Stomach (tissue), 9 donors: ENCODE measurements around the gene PARK7. TPM values are rescaled to one million over a fixed set of nuclear protein-coding genes. Genes with fewer than 3 reads are reported as not detected.

Experiments
- DNase-seq, 2 donors: peaks; one replicate each; pipeline versions ENCODE4 v3.0.0 to v3.0.0-alpha.2; 2013 to 2019
- H3K27ac ChIP-seq, 5 donors: fragments of 200-600 bp in 4 of 5; sonication (generic) in 4 of 5; one replicate each; pipeline ENCODE4 v1.5.1; 2013 to 2019; ENCODE audit warnings: mild to moderate bottlenecking in 1 of 5, moderate library complexity in 1 of 5
- H3K27me3 ChIP-seq, 3 donors: fragments of 200-600 bp; sonication (generic); one replicate each; pipeline ENCODE4 v1.5.1; 2017 to 2019; ENCODE audit warnings: mixed run types in 1 of 3
- H3K36me3 ChIP-seq, 4 donors: fragments of 200-600 bp; sonication (generic); 1 replicate in 3 of 4; 2 replicates in 1 of 4; pipeline ENCODE4 v1.5.1; 2016 to 2019
- H3K4me1 ChIP-seq, 4 donors: fragments of 200-600 bp; sonication (generic); one replicate each; pipeline ENCODE4 v1.5.1; 2016 to 2019
- H3K4me3 ChIP-seq, 4 donors: fragments of 200-600 bp; sonication (generic) in 3 of 4; one replicate each; pipeline ENCODE4 v1.5.1; 2016 to 2019; ENCODE audit warnings: mild to moderate bottlenecking in 1 of 4
- H3K9me3 ChIP-seq, 4 donors: fragments of 200-600 bp; sonication (generic); one replicate each; pipeline ENCODE4 v1.5.1; 2016 to 2019
- CTCF ChIP-seq, 7 experiments: fragments of 450-650 bp in 4 of 7; fragments of 200-600 bp in 3 of 7; sonication (generic) in 3 of 7; IDR thresholded peaks; one replicate each; pipeline ENCODE4 v1.5.1; 2016 to 2019; ENCODE audit warnings: antibody characterized with exemption in 7 of 7, control low read depth in 2 of 7, mild to moderate bottlenecking in 1 of 7
- EP300 ChIP-seq: sonication (generic); formaldehyde crosslinking; IDR thresholded peaks from one replicate; pipeline ENCODE4 v1.6.1; 2017; ENCODE audit warnings: antibody characterized with exemption
- POLR2A ChIP-seq, 4 donors: fragments of 450-650 bp; IDR thresholded peaks; one replicate each; pipeline ENCODE4 v1.6.1; 2016; ENCODE audit warnings: antibody characterized with exemption in 4 of 4, control low read depth in 2 of 4, mild to moderate bottlenecking in 1 of 4, moderate library complexity in 1 of 4
- POLR2AphosphoS5 ChIP-seq, 3 donors: sonication (generic); formaldehyde crosslinking; IDR thresholded peaks; one replicate each; pipeline ENCODE4 v1.6.1; 2016; ENCODE audit warnings: antibody characterized with exemption in 3 of 3
- whole genome bisulfite sequencing, 5 donors: extraction: QIAGEN DNeasy Blood & Tissue Kit in 3 of 5; methylation state at CpG; one replicate each; pipeline versions ENCODE4 v1.1.5 to v1.1.7; 2013 to 2018; 5-methylcytosine and 5-hydroxymethylcytosine counted together
- intact Hi-C: fragments of 100-400 bp; cut with DNase I; formaldehyde crosslinking; loops from one replicate; pipeline ENCODE4 v1.15.1; 2023; ENCODE audit warnings: low total_unique reads
- polyA plus RNA-seq, 3 donors: library from polyadenylated mRNA; stranded (reverse); fragments of 200-250 nt; gene quantifications; one replicate each; pipeline ENCODE4 v1.2.3, GENCODE V29; 2013
- total RNA-seq, 5 donors: library from RNA; depleted of rRNA; stranded (reverse); fragments of >200 nt; gene quantifications; one replicate each; pipeline versions ENCODE4 v1.1.0 to v1.2.3, GENCODE V29; 2014 to 2016
- donor health status: healthy with polysubstance abuse.
- donor health status: Bipolar disorder and iron deficiency.
- donor health status: healthy.

PARK7 gene
- total and polyA plus RNA-seq, 8 donors = 41.4 to 350 (median 142) TPM

- TF ChIP-seq POLR2AphosphoS5 (IDR thresholded peaks at IDR 0.05) (no peak), CTCF (IDR thresholded peaks at IDR 0.05) (no peak), EP300 (no peak), POLR2A (IDR thresholded peaks at IDR 0.05) (no peak)
These were observed 53.0 kb downstream of the PARK7 start for GRCh38 chr1:8014381-8014988.

GRCh38 chr1:8015036-8015808, 53.7 kb downstream of the PARK7 start:
- intact Hi-C loops = no loop called here
- DNase-seq = peak in 1 of 2 donors; percentile 90
- H3K36me3 ChIP-seq = peaks cover 35 to 51% (median 44%) of the 10 kb centered on the region in 4 donors
- H3K9me3 ChIP-seq = no peaks in the 10 kb centered on the region
- peak overlapping the region; percentile 55 to 98 (median 72) for H3K27ac ChIP-seq
- WGBS, 5 donors = 15 to 22% (median 20%) methylated on average over 8 of the region's 8 CpGs
- TF ChIP-seq CTCF (IDR thresholded peaks at IDR 0.05) = peak in 4 of 7 experiments; percentile 31 to 65 (median 52)
- peak; percentile 16 to 68 (median 42) for TF ChIP-seq POLR2AphosphoS5 (IDR thresholded peaks at IDR 0.05)
- TF ChIP-seq POLR2A (IDR thresholded peaks at IDR 0.05) = no peak
- peaks cover 45 to 87% (median 61%) of the 10 kb centered on the region in 4 donors for H3K4me1 ChIP-seq
- peak overlapping the region in 1 of 4 donors; percentile 26 for H3K4me3 ChIP-seq
- no peaks in the 10 kb centered on the region for H3K27me3 ChIP-seq

More at GRCh38 chr1:8014381-8014988, 53.0 kb downstream of the PARK7 start:
- Histone ChIP-seq H3K4me3 (no peak overlapping the region), H3K36me3 (peaks cover 35 to 58% (median 52%) of the 10 kb centered on the region in 4 donors), H3K9me3 (no peaks in the 10 kb centered on the region), H3K27me3 (no peaks in the 10 kb centered on the region), H3K4me1 (peaks cover 44 to 80% (median 55%) of the 10 kb centered on the region in 4 donors), H3K27ac (peak overlapping the region in 4 of 5 donors; percentile 62 to 98 (median 76))
- intact Hi-C loops = no loop called here
- 68 to 83% (median 75%) methylated on average over 10 of the region's 10 CpGs for WGBS, 5 donors
- DNase-seq = no peak

DNA sequence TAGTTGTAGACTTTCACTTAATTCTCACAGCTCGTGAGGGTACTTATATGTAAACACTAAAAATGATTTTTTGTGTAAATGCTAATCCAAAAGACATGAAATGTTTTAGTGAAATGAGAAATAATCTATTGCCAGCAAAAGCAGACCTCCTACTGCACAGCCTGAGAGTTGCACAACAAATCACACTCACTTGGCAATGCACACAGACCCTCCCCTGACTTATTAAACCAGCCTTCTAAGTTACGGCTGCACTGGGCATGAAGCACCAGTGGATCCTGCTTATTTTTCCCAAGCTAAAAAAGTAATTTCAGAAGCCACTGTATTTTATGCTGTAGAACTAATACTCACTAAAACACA, 54.3 kb downstream of the PARK7 start:
- peak overlapping the region in 1 of 4 donors; percentile 26 for H3K4me3 ChIP-seq
- H3K27ac ChIP-seq = peak overlapping the region in 4 of 5 donors; percentile 62 to 98 (median 76)
- peaks cover 31 to 45% (median 39%) of the 10 kb centered on the region in 4 donors for H3K36me3 ChIP-seq
- H3K27me3 ChIP-seq = no peaks in the 10 kb centered on the region
- peak in 1 of 2 donors; percentile 62 for DNase-seq
- no peak for TF ChIP-seq POLR2A (IDR thresholded peaks at IDR 0.05)
- peak in 1 of 3 donors; percentile 30 for TF ChIP-seq POLR2AphosphoS5 (IDR thresholded peaks at IDR 0.05)
- TF ChIP-seq CTCF (IDR thresholded peaks at IDR 0.05) = no peak
- TF ChIP-seq EP300 = no peak
- H3K9me3 ChIP-seq = no peaks in the 10 kb centered on the region
- intact Hi-C loops = no loop called here
- 25 to 34% (median 30%) methylated on average over 2 of the region's 2 CpGs for WGBS, 5 donors
- peaks cover 48 to 93% (median 65%) of the 10 kb centered on the region in 4 donors for H3K4me1 ChIP-seq

DNA sequence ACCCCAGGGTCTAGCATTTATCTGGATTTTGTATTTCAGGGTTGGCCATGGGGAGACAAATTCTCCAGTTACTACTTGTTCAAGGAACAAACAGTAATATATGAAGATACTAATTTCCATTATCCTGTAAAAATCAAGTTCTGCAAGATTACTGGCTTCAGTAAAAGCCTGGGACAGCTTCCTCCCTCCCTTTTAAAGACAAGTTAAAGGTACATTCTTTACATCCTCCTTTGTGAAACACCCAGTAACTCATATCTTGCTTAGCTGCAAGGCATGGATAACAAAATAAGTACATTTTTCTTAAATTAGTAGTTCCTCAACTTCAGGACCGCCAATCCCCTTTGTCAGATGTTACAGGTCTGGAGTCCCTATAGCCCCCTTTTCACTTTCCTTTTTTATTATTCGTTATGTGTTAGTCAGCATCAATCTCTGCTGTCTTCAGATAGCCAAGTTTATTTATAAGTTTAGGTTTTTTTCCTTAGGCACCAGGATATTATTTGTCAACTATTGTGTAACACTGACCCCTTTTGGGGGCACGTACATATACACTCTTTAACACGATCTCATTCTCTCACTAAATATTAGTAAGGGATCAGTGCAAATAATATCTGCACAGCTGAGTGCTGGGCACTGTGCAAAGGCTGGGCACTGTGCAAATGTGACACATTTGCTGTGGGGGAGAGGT, 54.8 kb downstream of the PARK7 start:
- TF ChIP-seq EP300 = no peak
- no peak for TF ChIP-seq POLR2A (IDR thresholded peaks at IDR 0.05)
- no peak for TF ChIP-seq POLR2AphosphoS5 (IDR thresholded peaks at IDR 0.05)
- no peak for DNase-seq
- intact Hi-C loops = no loop called here
- H3K27me3 ChIP-seq = no peaks in the 10 kb centered on the region
- H3K27ac ChIP-seq = peak overlapping the region in 4 of 5 donors; percentile 62 to 98 (median 76)
- 26 to 36% (median 30%) methylated on average over 4 of the region's 4 CpGs for WGBS, 5 donors
- H3K4me3 ChIP-seq = peak overlapping the region in 1 of 4 donors; percentile 26
- no peaks in the 10 kb centered on the region for H3K9me3 ChIP-seq
- peaks cover 48 to 93% (median 68%) of the 10 kb centered on the region in 4 donors for H3K4me1 ChIP-seq
- peaks cover 28 to 40% (median 33%) of the 10 kb centered on the region in 4 donors for H3K36me3 ChIP-seq
